A673 (cell line): ENCODE results near the gene NECAB2. TPM values are rescaled to one million over a fixed set of nuclear protein-coding genes. Genes with fewer than 3 reads are reported as not detected.

Experiments used
- BruUV-seq: library from RNA; stranded (reverse); fragments of 400-500 nt; replicated peaks from 2 replicates; lab custom pipeline; 2021; lab: Mats Ljungman, UMichigan
- CTCF ChIA-PET: fragments of 300-600 bp; sonication (Branson Sonifier 250); formaldehyde crosslinking; loops from one replicate; lab custom pipeline; 2022; ENCODE audit warnings: antibody characterized with exemption; lab: Charles Lee
- POLR2A ChIA-PET: fragments of 300-600 bp; sonication (Branson Sonifier 250); formaldehyde crosslinking; loops from one replicate; lab custom pipeline; 2022; ENCODE audit warnings: antibody characterized with exemption; ENCODE audit not compliant: low non-redundant PET; lab: Charles Lee
- DNase-seq: peaks from one replicate; pipeline ENCODE4 v3.0.0-alpha.2; 2015; ENCODE audit warnings: low spot score
- H3K27ac ChIP-seq: fragments of 200-600 bp; sonication (generic); 2 replicates; pipeline ENCODE4 v1.5.1; 2016; ENCODE audit warnings: mixed run types, low read depth, mild to moderate bottlenecking, mixed read lengths, antibody characterized with exemption, low read length; ENCODE audit not compliant: poor library complexity, severe bottlenecking
- H3K27me3 ChIP-seq: fragments of 200-600 bp; sonication (generic); replicated peaks from 2 replicates; pipeline ENCODE4 v1.6.1; 2017; ENCODE audit warnings: mixed run types, low read depth, mild to moderate bottlenecking, mixed read lengths, antibody characterized with exemption, low read length; ENCODE audit not compliant: insufficient read depth, poor library complexity
- H3K36me3 ChIP-seq: fragments of 200-600 bp; sonication (generic); 2 replicates; pipeline ENCODE4 v1.6.1; 2016; ENCODE audit warnings: mixed run types, mild to moderate bottlenecking, mixed read lengths, antibody characterized with exemption, low read length; ENCODE audit not compliant: insufficient read depth, poor library complexity, severe bottlenecking
- H3K4me1 ChIP-seq: fragments of 200-600 bp; sonication (generic); 2 replicates; pipeline ENCODE4 v1.6.1; 2017; ENCODE audit warnings: mixed run types, mild to moderate bottlenecking, mixed read lengths, antibody characterized with exemption, low read length; ENCODE audit not compliant: insufficient read depth, poor library complexity, severe bottlenecking
- H3K4me3 ChIP-seq: fragments of 200-600 bp; sonication (generic); 2 replicates; pipeline ENCODE4 v1.5.1; 2016; ENCODE audit warnings: low read depth, mixed run types, mild to moderate bottlenecking, mixed read lengths, low read length; ENCODE audit not compliant: poor library complexity, severe bottlenecking
- H3K9me3 ChIP-seq: fragments of 200-600 bp; sonication (generic); 2 replicates; pipeline ENCODE4 v1.6.1; 2016; ENCODE audit warnings: mixed run types, low read depth, mild to moderate bottlenecking, mixed read lengths, antibody characterized with exemption, low read length; ENCODE audit not compliant: poor library complexity, severe bottlenecking
- EZH2 ChIP-seq: fragments of 200-600 bp; sonication (generic); IDR thresholded peaks from 2 replicates; pipeline ENCODE4 v1.6.1; 2017; ENCODE audit warnings: borderline replicate concordance, low read depth, mild to moderate bottlenecking, mixed read lengths, antibody characterized with exemption, low read length; ENCODE audit not compliant: poor library complexity, severe bottlenecking
- intact Hi-C: fragments of 100-400 bp; cut with micrococcal nuclease; formaldehyde crosslinking; loops from one replicate; pipeline ENCODE4 v1.10.0; 2022; ENCODE audit not compliant: unreplicated experiment
- total RNA-seq: library from RNA; stranded (reverse); gene quantifications from 2 replicates; pipeline ENCODE4 v1.2.3, GENCODE V29; 2021
- TF ChIP-seq, protein P1 (sequence below): fragments of 300-800, 200-600 bp; sonication (generic); conservative IDR thresholded peaks from 2 replicates; pipeline ENCODE4 v1.5.1; 2017; ENCODE audit warnings: low read depth, mild to moderate bottlenecking, antibody characterized with exemption, low read length, moderate library complexity, mixed read lengths

NECAB2 gene
- total RNA-seq, 1 experiment from 2014 or later, result 0.80 TPM

DNA sequence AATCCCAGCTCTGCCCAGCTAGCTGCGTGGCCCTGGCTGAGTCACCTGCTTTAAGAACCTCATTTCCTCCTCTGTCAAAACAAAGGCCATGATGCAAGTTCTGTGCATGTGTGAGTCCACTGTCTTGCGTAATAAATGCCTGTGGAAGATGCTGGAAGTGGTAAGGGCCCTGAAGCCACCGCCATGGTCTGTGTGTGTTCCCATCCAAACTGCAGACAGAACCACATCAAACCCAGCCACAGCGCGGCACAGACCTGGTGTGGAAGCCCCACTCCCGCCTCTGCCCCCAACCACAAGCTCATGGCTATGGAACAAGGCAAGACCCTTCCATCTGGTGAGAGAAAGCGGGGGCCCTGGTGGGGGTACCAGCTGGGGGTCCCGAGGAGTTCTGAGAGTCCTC is 26.0 kb downstream of the NECAB2 start:
- Histone ChIP-seq H3K27me3 (peaks cover 12% of the 10 kb centered on the region), H3K36me3 (no peaks in the 10 kb centered on the region), H3K4me3 (no peak overlapping the region), H3K4me1 (no peaks in the 10 kb centered on the region), H3K27ac (no peak overlapping the region), H3K9me3 (no peaks in the 10 kb centered on the region)
- no peak for DNase-seq
- POLR2A ChIA-PET, result no interaction called here
- TF ChIP-seq, protein P1, sequence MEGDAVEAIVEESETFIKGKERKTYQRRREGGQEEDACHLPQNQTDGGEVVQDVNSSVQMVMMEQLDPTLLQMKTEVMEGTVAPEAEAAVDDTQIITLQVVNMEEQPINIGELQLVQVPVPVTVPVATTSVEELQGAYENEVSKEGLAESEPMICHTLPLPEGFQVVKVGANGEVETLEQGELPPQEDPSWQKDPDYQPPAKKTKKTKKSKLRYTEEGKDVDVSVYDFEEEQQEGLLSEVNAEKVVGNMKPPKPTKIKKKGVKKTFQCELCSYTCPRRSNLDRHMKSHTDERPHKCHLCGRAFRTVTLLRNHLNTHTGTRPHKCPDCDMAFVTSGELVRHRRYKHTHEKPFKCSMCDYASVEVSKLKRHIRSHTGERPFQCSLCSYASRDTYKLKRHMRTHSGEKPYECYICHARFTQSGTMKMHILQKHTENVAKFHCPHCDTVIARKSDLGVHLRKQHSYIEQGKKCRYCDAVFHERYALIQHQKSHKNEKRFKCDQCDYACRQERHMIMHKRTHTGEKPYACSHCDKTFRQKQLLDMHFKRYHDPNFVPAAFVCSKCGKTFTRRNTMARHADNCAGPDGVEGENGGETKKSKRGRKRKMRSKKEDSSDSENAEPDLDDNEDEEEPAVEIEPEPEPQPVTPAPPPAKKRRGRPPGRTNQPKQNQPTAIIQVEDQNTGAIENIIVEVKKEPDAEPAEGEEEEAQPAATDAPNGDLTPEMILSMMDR, result no peak
- TF ChIP-seq EZH2, result no peak
- CTCF ChIA-PET, result no interaction called here
- BruUV-seq, result no TSS peak
- intact Hi-C loops, result no loop called here

DNA sequence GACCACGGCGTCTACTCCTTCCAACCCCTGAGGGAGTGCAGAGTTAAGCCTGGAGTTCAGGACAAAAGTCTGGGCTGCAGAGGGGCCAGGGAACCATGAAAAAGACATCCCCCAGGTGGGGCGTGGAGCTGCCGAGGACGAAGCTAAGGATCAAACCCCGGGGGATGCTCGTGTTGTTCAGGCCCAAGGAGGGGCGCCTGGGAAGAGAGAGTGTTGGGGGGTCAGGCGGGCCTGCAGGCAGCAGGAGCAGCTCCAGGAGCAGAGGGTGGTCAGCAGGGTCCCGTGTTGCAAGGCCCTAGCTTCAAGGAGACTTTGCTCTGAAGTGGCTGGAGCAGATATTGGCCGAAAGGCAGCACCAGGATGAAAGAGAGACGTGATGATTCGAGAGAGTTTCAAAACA is 26.7 kb downstream of the NECAB2 start:
- H3K4me3 ChIP-seq, result no peak overlapping the region
- CTCF ChIA-PET, result no interaction called here
- no peak for DNase-seq
- intact Hi-C loops, result no loop called here
- no peaks in the 10 kb centered on the region for H3K36me3 ChIP-seq
- H3K27me3 ChIP-seq, result peaks cover 6% of the 10 kb centered on the region
- TF ChIP-seq, protein P1, result no peak
- H3K9me3 ChIP-seq, result no peaks in the 10 kb centered on the region
- POLR2A ChIA-PET, result no interaction called here
- H3K4me1 ChIP-seq, result no peaks in the 10 kb centered on the region
- BruUV-seq, result no TSS peak
- no peak overlapping the region for H3K27ac ChIP-seq

DNA sequence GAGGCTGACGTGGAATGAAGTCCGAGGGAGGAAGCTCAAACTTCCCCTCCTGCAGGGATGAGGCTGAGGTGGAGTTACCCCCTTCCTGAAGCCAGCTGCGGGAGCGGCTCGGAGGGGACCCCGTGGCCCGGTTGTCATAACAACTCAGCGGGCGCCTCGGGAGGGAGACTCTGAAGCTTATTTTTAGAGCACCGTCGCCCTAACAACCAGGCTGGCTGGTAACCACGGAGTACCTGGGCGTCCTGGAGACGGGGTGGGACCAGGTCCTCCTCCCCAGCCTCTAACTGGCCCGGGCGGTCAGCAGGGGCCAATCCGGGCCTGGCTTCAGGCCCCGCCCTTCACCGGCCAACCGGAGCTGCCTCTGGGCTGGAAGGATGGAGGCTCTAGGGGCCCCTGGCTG is 27.7 kb downstream of the NECAB2 start:
- Histone ChIP-seq H3K4me3 (no peak overlapping the region), H3K27me3 (no peaks in the 10 kb centered on the region), H3K9me3 (no peaks in the 10 kb centered on the region), H3K4me1 (no peaks in the 10 kb centered on the region), H3K36me3 (no peaks in the 10 kb centered on the region), H3K27ac (no peak overlapping the region)
- TF ChIP-seq EZH2, result no peak
- TF ChIP-seq, protein P1, result no peak
- ChIA-PET CTCF (no interaction called here), POLR2A (no interaction called here)
- DNase-seq, result no peak
- intact Hi-C loops, result no loop called here
- BruUV-seq, result no TSS peak
